ENCODE measurements around the gene TTC28. TPM values are rescaled to one million over a fixed set of nuclear protein-coding genes. Genes with fewer than 3 reads are reported as not detected.

Gene TTC28
- total RNA-seq, 2 experiments from 2014 or later, result 1.2 to 3.6 TPM

- Mint-ChIP-seq H3K27ac (no peak overlapping the region), H3K9me3 (ENCODE audit: low read depth) (no peaks in the 10 kb centered on the region), H3K36me3 (peaks cover 3% of the 10 kb centered on the region), H3K4me1 (peaks cover 4% of the 10 kb centered on the region), H3K27me3 (no peaks in the 10 kb centered on the region), H3K4me3 (no peak overlapping the region)
- no peak for DNase-seq
- CTCF ChIA-PET, result no interaction called here
- no peak for ATAC-seq
Measured at GRCh38 chr22:27961182-27961581, 718.5 kb downstream of the TTC28 start.

GRCh38 chr22:27959335-27960090 lies 720.1 kb downstream of the TTC28 start:
- no peak overlapping the region for H3K4me3 Mint-ChIP-seq
- no peaks in the 10 kb centered on the region for H3K9me3 Mint-ChIP-seq (ENCODE audit: low read depth)
- H3K27me3 Mint-ChIP-seq, result no peaks in the 10 kb centered on the region
- DNase-seq (no peak), ATAC-seq (no peak)
- CTCF ChIA-PET, result no interaction called here
- peaks cover 4% of the 10 kb centered on the region for H3K4me1 Mint-ChIP-seq
- H3K36me3 Mint-ChIP-seq, result no peaks in the 10 kb centered on the region
- no peak overlapping the region for H3K27ac Mint-ChIP-seq

- Mint-ChIP-seq H3K9me3 (ENCODE audit: low read depth) (no peaks in the 10 kb centered on the region), H3K27me3 (no peaks in the 10 kb centered on the region), H3K36me3 (peaks cover 3% of the 10 kb centered on the region), H3K27ac (no peak overlapping the region), H3K4me3 (no peak overlapping the region), H3K4me1 (no peaks in the 10 kb centered on the region)
- CTCF ChIA-PET, result no interaction called here
- no peak for ATAC-seq
- DNase-seq, result no peak
Measured at GRCh38 chr22:27952779-27953178, 726.9 kb downstream of the TTC28 start.

GRCh38 chr22:27952091-27952490 lies 727.5 kb downstream of the TTC28 start:
- Mint-ChIP-seq H3K27me3 (no peaks in the 10 kb centered on the region), H3K4me1 (no peaks in the 10 kb centered on the region), H3K27ac (no peak overlapping the region), H3K9me3 (ENCODE audit: low read depth) (no peaks in the 10 kb centered on the region), H3K36me3 (peaks cover 3% of the 10 kb centered on the region), H3K4me3 (no peak overlapping the region)
- no peak for ATAC-seq
- CTCF ChIA-PET, result no interaction called here
- no peak for DNase-seq

- no peak overlapping the region for H3K27ac Mint-ChIP-seq
- no peaks in the 10 kb centered on the region for H3K27me3 Mint-ChIP-seq
- peaks cover 3% of the 10 kb centered on the region for H3K36me3 Mint-ChIP-seq
- ATAC-seq, result no peak
- no peak for DNase-seq
- no peaks in the 10 kb centered on the region for H3K4me1 Mint-ChIP-seq
- CTCF ChIA-PET, result no interaction called here
- no peak overlapping the region for H3K4me3 Mint-ChIP-seq
- H3K9me3 Mint-ChIP-seq (ENCODE audit: low read depth), result no peaks in the 10 kb centered on the region
Measured at GRCh38 chr22:27949421-27949820, 730.2 kb downstream of the TTC28 start.

- peaks cover 2% of the 10 kb centered on the region for H3K4me1 Mint-ChIP-seq
- ATAC-seq (no peak), DNase-seq (no peak)
- H3K9me3 Mint-ChIP-seq (ENCODE audit: low read depth), result no peaks in the 10 kb centered on the region
- H3K36me3 Mint-ChIP-seq, result peaks cover 4% of the 10 kb centered on the region
- H3K27ac Mint-ChIP-seq, result no peak overlapping the region
- CTCF ChIA-PET, result interaction anchor here (0.9 kb wide), 1 partner anchor 22 kb away, joined by 3 read pairs; no protein-coding TSS in a partner anchor
- no peak overlapping the region for H3K4me3 Mint-ChIP-seq
- no peaks in the 10 kb centered on the region for H3K27me3 Mint-ChIP-seq
Measured at GRCh38 chr22:27948569-27948968, 731.1 kb downstream of the TTC28 start.

- no peak for DNase-seq
- H3K27me3 Mint-ChIP-seq, result no peaks in the 10 kb centered on the region
- peaks cover 4% of the 10 kb centered on the region for H3K36me3 Mint-ChIP-seq
- H3K27ac Mint-ChIP-seq, result no peak overlapping the region
- H3K4me3 Mint-ChIP-seq, result no peak overlapping the region
- CTCF ChIA-PET, result no interaction called here
- H3K4me1 Mint-ChIP-seq, result peaks cover 2% of the 10 kb centered on the region
- H3K9me3 Mint-ChIP-seq (ENCODE audit: low read depth), result no peaks in the 10 kb centered on the region
- ATAC-seq, result no peak
Measured at GRCh38 chr22:27947448-27947847, 732.2 kb downstream of the TTC28 start.

- CTCF ChIA-PET, result no interaction called here
- no peaks in the 10 kb centered on the region for H3K9me3 Mint-ChIP-seq (ENCODE audit: low read depth)
- no peaks in the 10 kb centered on the region for H3K27me3 Mint-ChIP-seq
- peaks cover 2% of the 10 kb centered on the region for H3K4me1 Mint-ChIP-seq
- H3K4me3 Mint-ChIP-seq, result no peak overlapping the region
- ATAC-seq, result no peak
- H3K36me3 Mint-ChIP-seq, result peaks cover 14% of the 10 kb centered on the region
- no peak for DNase-seq
- no peak overlapping the region for H3K27ac Mint-ChIP-seq
Measured at GRCh38 chr22:27941143-27941542, 738.5 kb downstream of the TTC28 start.

GRCh38 chr22:27937453-27937852 lies 742.2 kb downstream of the TTC28 start:
- H3K27ac Mint-ChIP-seq, result no peak overlapping the region
- CTCF ChIA-PET, result interaction anchor here (1.5 kb wide), 1 partner anchor 17 kb away, joined by 3 read pairs; no protein-coding TSS in a partner anchor

GRCh38 chr22:27935897-27936296 lies 743.7 kb downstream of the TTC28 start:
- H3K4me1 Mint-ChIP-seq, result no peaks in the 10 kb centered on the region
- H3K27me3 Mint-ChIP-seq, result no peaks in the 10 kb centered on the region
- no peak for DNase-seq
- CTCF ChIA-PET, result no interaction called here
- no peak overlapping the region for H3K4me3 Mint-ChIP-seq
- no peaks in the 10 kb centered on the region for H3K9me3 Mint-ChIP-seq (ENCODE audit: low read depth)
- peaks cover 18% of the 10 kb centered on the region for H3K36me3 Mint-ChIP-seq
- ATAC-seq, result no peak
- H3K27ac Mint-ChIP-seq, result no peak overlapping the region

More at GRCh38 chr22:27937453-27937852, 742.2 kb downstream of the TTC28 start:
- Mint-ChIP-seq H3K27me3 (no peaks in the 10 kb centered on the region), H3K4me1 (no peaks in the 10 kb centered on the region), H3K4me3 (no peak overlapping the region), H3K9me3 (ENCODE audit: low read depth) (no peaks in the 10 kb centered on the region), H3K36me3 (peaks cover 25% of the 10 kb centered on the region)
- DNase-seq, result no peak
- no peak for ATAC-seq

GRCh38 chr22:27934069-27934468 lies 745.6 kb downstream of the TTC28 start:
- ATAC-seq, result no peak
- no peak overlapping the region for H3K27ac Mint-ChIP-seq
- CTCF ChIA-PET, result interaction anchor here (1.0 kb wide), 1 partner anchor 47 kb away, joined by 3 read pairs; no protein-coding TSS in a partner anchor
- H3K9me3 Mint-ChIP-seq (ENCODE audit: low read depth), result no peaks in the 10 kb centered on the region
- no peaks in the 10 kb centered on the region for H3K4me1 Mint-ChIP-seq
- DNase-seq, result no peak
- H3K4me3 Mint-ChIP-seq, result no peak overlapping the region
- H3K36me3 Mint-ChIP-seq, result peaks cover 18% of the 10 kb centered on the region
- H3K27me3 Mint-ChIP-seq, result no peaks in the 10 kb centered on the region

GRCh38 chr22:27933186-27933983 lies 746.3 kb downstream of the TTC28 start:
- CTCF ChIA-PET, result interaction anchor here (1.0 kb wide), 1 partner anchor 46 kb away, joined by 3 read pairs; no protein-coding TSS in a partner anchor
- Mint-ChIP-seq H3K27ac (no peak overlapping the region), H3K4me1 (no peaks in the 10 kb centered on the region), H3K4me3 (no peak overlapping the region), H3K9me3 (ENCODE audit: low read depth) (no peaks in the 10 kb centered on the region), H3K36me3 (peaks cover 17% of the 10 kb centered on the region), H3K27me3 (no peaks in the 10 kb centered on the region)
- ATAC-seq, result no peak
- DNase-seq, result no peak

GRCh38 chr22:27930331-27931060 lies 749.1 kb downstream of the TTC28 start:
- Mint-ChIP-seq H3K36me3 (peaks cover 19% of the 10 kb centered on the region), H3K27me3 (no peaks in the 10 kb centered on the region), H3K9me3 (ENCODE audit: low read depth) (no peaks in the 10 kb centered on the region), H3K4me3 (no peak overlapping the region), H3K27ac (no peak overlapping the region), H3K4me1 (peaks cover 6% of the 10 kb centered on the region)
- CTCF ChIA-PET, result interaction anchor here (0.8 to 1.4 kb wide), 3 partner anchors 8 to 11 kb away, joined by 3 to 4 read pairs (median 3); partner anchors contain the start of gene PITPNB
- DNase-seq (no peak), ATAC-seq (no peak)

Data from activated CD8-positive, alpha-beta memory T cell treated with anti-CD3 and anti-CD28 coated beads, Interleukin-2, amount 10 ng/mL, durations not matched to agents 7 days and 5 days (primary cell).